Measurements from ENCODE around the gene TWF2. TPM values are rescaled to one million over a fixed set of nuclear protein-coding genes. Genes with fewer than 3 reads are reported as not detected.

The TWF2 gene
- total and polyA plus RNA-seq, 10 of the 15 experiments (the other 5 are each of a cell fraction or from before 2014, with no cell fraction given): 0.16 to 106 (median 68.5) TPM

DNA sequence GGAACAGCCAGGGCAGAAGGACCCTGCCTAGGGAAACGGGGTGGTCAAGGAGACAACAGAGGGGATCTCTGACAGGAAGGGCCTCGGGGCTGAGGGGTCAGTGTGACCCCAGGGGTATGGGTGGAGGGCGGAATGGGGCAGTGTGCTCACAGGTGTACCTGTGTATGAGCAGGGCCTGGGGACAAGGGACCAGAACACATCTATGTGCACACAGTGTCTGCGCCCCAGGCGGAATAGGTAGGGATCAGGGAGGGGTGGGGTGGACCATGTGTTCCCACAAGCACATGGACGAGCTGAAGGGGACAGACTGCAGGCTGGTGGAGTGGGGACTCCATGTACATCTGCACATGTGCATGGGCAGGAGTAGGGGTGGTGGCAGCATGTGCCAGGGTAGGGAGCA lies 8.5 kb downstream of the TWF2 start:
- FAIRE-seq (no peak), DNase-seq (ENCODE audit: low read depth, low spot score) (no peak), ATAC-seq (no peak)
- H3K9ac ChIP-seq (ENCODE audit: control insufficient read depth, insufficient read depth, low read length): no peak overlapping the region
- no peak overlapping the region for H3K4me2 ChIP-seq (ENCODE audit: control insufficient read depth, insufficient read depth)
- H2AFZ ChIP-seq (ENCODE audit: control insufficient read depth, low read depth, low read length): no peak overlapping the region
- H3K4me3 ChIP-seq: no peak overlapping the region
- H3K27ac ChIP-seq (ENCODE audit: control insufficient read depth, insufficient read depth): no peak overlapping the region
- in situ Hi-C loops (cut with MboI): loop anchor here (5.0 kb wide), 1 partner anchor 112 kb away; no protein-coding TSS in a partner anchor
- no peaks in the 10 kb centered on the region for H3K9me3 ChIP-seq (replicated peaks; ENCODE audit: control insufficient read depth, insufficient read depth, low read length)
- peaks cover 14 to 27% of the 10 kb centered on the region in 2 experiments for H3K36me3 ChIP-seq (ENCODE audit: control insufficient read depth in 2 of 2, insufficient read depth in 2 of 2, low read length in 1 of 2)
- H4K20me1 ChIP-seq (ENCODE audit: control insufficient read depth, insufficient read depth): no peaks in the 10 kb centered on the region
- intact Hi-C loops (cut with micrococcal nuclease; ENCODE audit: unreplicated experiment): no loop called here
- BruUV-seq (replicated peaks): no TSS peak
- 69% methylated on average over 5 of the region's 6 CpGs for WGBS (ENCODE audit: insufficient coverage, insufficient replicate concordance, low lambda C conversion rate, missing lambda C conversion rate)
- no peak for TF ChIP-seq ZZZ3 (IDR thresholded peaks at IDR 0.05; ENCODE audit: control insufficient read depth, insufficient read length, low read depth)
- no peak for TF ChIP-seq MTA2 (IDR thresholded peaks at IDR 0.05; ENCODE audit: low read depth)
- TF ChIP-seq SMAD1 (IDR thresholded peaks at IDR 0.05; ENCODE audit: low read depth, partially characterized antibody): no peak
- TF ChIP-seq BACH1 (IDR thresholded peaks at IDR 0.05; ENCODE audit: borderline replicate concordance): no peak
- TF ChIP-seq CBFB (IDR thresholded peaks at IDR 0.05; ENCODE audit: low read depth): no peak
- TF ChIP-seq KAT2A (conservative IDR thresholded peaks at IDR 0.05; ENCODE audit: control insufficient read depth, low read depth, low read length): no peak
- no peaks in the 10 kb centered on the region for H3K27me3 ChIP-seq (replicated peaks in 1 of 2; ENCODE audit: control insufficient read depth in 2 of 2, insufficient read depth in 2 of 2, low read length in 1 of 2)
- H3K79me2 ChIP-seq (ENCODE audit: control insufficient read depth, insufficient read depth, low read length): no peaks in the 10 kb centered on the region; the same call in 1 of the 2 replicates
- POLR2A ChIA-PET: interaction anchor here (1.3 to 1.4 kb wide), 2 partner anchors 18 to 48 kb away, joined by 3 to 5 read pairs; partner anchors contain the start of gene WDR82
- CTCF ChIA-PET: interaction anchor here (0.8 to 5.7 kb wide), 15 partner anchors 10 to 476 kb away, joined by 3 to 91 read pairs (median 5); partner anchors contain the start of genes GLYCTK and WDR82
- RAD21 ChIA-PET (ENCODE audit: unreplicated experiment): interaction anchor here (1.0 to 3.1 kb wide), 7 partner anchors 7 to 150 kb away, joined by 3 to 30 read pairs (median 6); no protein-coding TSS in a partner anchor
- SMC1A ChIA-PET (ENCODE audit: uncharacterized antibody, unreplicated experiment): interaction anchor here (0.9 to 2.9 kb wide), 6 partner anchors 10 to 107 kb away, joined by 4 to 36 read pairs (median 6); partner anchors contain the start of gene PPM1M
- peaks cover 15% of the 10 kb centered on the region for H3K4me1 ChIP-seq (ENCODE audit: control insufficient read depth, insufficient read depth, low read length)

DNA sequence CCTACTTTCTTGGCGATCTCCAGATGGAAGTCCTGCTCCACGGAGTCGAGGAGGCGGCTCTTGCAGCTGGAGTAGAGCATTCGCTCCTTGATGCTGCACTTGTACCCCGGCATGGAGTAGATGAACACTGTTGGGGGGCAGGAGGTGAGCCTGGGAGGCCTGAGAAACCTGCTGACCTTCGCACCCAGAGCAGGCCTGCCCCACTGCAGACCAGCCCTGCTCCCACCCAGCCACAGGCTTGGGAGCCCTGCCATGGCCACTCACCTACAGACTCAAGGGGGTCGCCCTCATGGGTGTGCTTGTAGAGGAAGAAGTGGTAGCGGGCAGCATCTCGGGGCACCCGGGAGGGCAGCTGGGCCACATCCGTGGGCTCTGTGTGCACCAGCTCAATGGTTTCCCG lies 9.3 kb downstream of the TWF2 start:
- RAD21 ChIA-PET (ENCODE audit: unreplicated experiment): interaction anchor here (0.7 to 1.0 kb wide), 2 partner anchors 9 to 119 kb away, joined by 3 read pairs; partner anchors contain the start of gene TWF2
- no peak for ATAC-seq
- Histone ChIP-seq H2AFZ (ENCODE audit: control insufficient read depth, low read depth, low read length) (no peak overlapping the region), H3K79me2 (ENCODE audit: control insufficient read depth, insufficient read depth, low read length) (no peaks in the 10 kb centered on the region; the same call in 1 of the 2 replicates), H3K9ac (ENCODE audit: control insufficient read depth, insufficient read depth, low read length) (no peak overlapping the region), H3K36me3 (ENCODE audit: control insufficient read depth in 2 of 2, insufficient read depth in 2 of 2, low read length in 1 of 2) (peaks cover 14 to 27% of the 10 kb centered on the region in 2 experiments), H3K27me3 (replicated peaks in 1 of 2; ENCODE audit: control insufficient read depth in 2 of 2, insufficient read depth in 2 of 2, low read length in 1 of 2) (no peaks in the 10 kb centered on the region), H3K27ac (ENCODE audit: control insufficient read depth, insufficient read depth) (no peak overlapping the region), H4K20me1 (ENCODE audit: control insufficient read depth, insufficient read depth) (no peaks in the 10 kb centered on the region), H3K4me3 (no peak overlapping the region), H3K9me3 (replicated peaks; ENCODE audit: control insufficient read depth, insufficient read depth, low read length) (no peaks in the 10 kb centered on the region), H3K4me1 (ENCODE audit: control insufficient read depth, insufficient read depth, low read length) (peaks cover 22% of the 10 kb centered on the region), H3K4me2 (ENCODE audit: control insufficient read depth, insufficient read depth) (no peak overlapping the region)
- no TSS peak for BruUV-seq (replicated peaks)
- intact Hi-C loops (cut with micrococcal nuclease; ENCODE audit: unreplicated experiment) (no loop called here), in situ Hi-C loops (cut with MboI) (loop anchor here (5.0 kb wide), 1 partner anchor 113 kb away; no protein-coding TSS in a partner anchor)
- CTCF ChIA-PET: interaction anchor here (0.8 to 5.3 kb wide), 5 partner anchors 9 to 110 kb away, joined by 3 to 91 read pairs (median 13); no protein-coding TSS in a partner anchor
- 95% methylated on average over 13 of the region's 13 CpGs for WGBS (ENCODE audit: insufficient coverage, insufficient replicate concordance, low lambda C conversion rate, missing lambda C conversion rate)
- DNase-seq (ENCODE audit: low read depth, low spot score): no peak
- POLR2A ChIA-PET: interaction anchor here (1.4 kb wide), 1 partner anchor 19 kb away, joined by 3 read pairs; no protein-coding TSS in a partner anchor
- SMC1A ChIA-PET (ENCODE audit: uncharacterized antibody, unreplicated experiment): interaction anchor here (1.0 kb wide), 1 partner anchor 9 kb away, joined by 4 read pairs; no protein-coding TSS in a partner anchor
- no peak for FAIRE-seq
- TF ChIP-seq NFYB (IDR thresholded peaks at IDR 0.05; ENCODE audit: insufficient read depth, low read depth, low read length): no peak
- TF ChIP-seq SMARCA5 (IDR thresholded peaks at IDR 0.05): no peak
- TF ChIP-seq, protein P1, sequence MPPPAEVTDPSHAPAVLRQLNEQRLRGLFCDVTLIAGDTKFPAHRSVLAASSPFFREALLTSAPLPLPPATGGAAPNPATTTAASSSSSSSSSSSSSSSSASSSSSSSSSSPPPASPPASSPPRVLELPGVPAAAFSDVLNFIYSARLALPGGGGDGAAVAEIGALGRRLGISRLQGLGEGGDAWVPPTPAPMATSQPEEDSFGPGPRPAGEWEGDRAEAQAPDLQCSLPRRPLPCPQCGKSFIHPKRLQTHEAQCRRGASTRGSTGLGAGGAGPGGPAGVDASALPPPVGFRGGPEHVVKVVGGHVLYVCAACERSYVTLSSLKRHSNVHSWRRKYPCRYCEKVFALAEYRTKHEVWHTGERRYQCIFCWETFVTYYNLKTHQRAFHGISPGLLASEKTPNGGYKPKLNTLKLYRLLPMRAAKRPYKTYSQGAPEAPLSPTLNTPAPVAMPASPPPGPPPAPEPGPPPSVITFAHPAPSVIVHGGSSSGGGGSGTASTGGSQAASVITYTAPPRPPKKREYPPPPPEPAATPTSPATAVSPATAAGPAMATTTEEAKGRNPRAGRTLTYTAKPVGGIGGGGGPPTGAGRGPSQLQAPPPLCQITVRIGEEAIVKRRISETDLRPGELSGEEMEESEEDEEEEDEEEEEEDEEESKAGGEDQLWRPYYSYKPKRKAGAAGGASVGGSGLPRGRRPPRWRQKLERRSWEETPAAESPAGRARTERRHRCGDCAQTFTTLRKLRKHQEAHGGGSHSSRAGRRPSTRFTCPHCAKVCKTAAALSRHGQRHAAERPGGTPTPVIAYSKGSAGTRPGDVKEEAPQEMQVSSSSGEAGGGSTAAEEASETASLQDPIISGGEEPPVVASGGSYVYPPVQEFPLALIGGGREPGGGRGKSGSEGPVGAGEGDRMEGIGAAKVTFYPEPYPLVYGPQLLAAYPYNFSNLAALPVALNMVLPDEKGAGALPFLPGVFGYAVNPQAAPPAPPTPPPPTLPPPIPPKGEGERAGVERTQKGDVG (CRISPR knock-in tag; IDR thresholded peaks at IDR 0.05): no peak
- no peak for TF ChIP-seq DPF2 (IDR thresholded peaks at IDR 0.05)
- no peak for TF ChIP-seq ZNF24 (IDR thresholded peaks at IDR 0.05)

Measured in GM12878 (cell line).